SH-SY5Y (cell line): ENCODE measurements around the gene PRSS50.

Source experiments
- GATA2 ChIP-seq: IDR thresholded peaks from 2 replicates; pipeline ENCODE4 v1.6.1; 2011; ENCODE audit warnings: mild to moderate bottlenecking, low read depth, low read length
- GATA3 ChIP-seq: IDR thresholded peaks from 2 replicates; pipeline ENCODE4 v1.6.1; 2011; ENCODE audit warnings: low read depth, mild to moderate bottlenecking, low read length, moderate library complexity

Gene PRSS50

DNA sequence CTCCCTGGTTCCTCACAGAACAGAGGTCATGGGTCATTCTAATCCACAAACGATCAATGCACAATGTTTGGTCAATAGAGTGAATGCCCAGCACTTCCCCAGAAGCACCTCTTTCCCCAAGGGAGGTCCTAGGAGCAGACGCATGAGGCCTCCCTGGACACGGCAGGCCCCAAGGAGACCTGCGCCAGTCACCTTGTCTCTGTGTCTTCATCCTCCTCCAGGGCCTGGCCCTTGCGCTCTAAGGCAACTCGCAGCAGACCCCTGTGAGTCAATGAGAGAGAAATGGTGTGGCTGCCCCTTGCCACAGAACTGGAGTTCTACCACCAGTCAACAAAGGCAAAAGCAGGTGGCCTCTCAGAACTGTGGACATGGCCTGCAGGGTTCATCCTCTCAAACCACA is 42.2 kb downstream of the PRSS50 start:
- no peak for TF ChIP-seq GATA2
- TF ChIP-seq GATA3, result no peak

DNA sequence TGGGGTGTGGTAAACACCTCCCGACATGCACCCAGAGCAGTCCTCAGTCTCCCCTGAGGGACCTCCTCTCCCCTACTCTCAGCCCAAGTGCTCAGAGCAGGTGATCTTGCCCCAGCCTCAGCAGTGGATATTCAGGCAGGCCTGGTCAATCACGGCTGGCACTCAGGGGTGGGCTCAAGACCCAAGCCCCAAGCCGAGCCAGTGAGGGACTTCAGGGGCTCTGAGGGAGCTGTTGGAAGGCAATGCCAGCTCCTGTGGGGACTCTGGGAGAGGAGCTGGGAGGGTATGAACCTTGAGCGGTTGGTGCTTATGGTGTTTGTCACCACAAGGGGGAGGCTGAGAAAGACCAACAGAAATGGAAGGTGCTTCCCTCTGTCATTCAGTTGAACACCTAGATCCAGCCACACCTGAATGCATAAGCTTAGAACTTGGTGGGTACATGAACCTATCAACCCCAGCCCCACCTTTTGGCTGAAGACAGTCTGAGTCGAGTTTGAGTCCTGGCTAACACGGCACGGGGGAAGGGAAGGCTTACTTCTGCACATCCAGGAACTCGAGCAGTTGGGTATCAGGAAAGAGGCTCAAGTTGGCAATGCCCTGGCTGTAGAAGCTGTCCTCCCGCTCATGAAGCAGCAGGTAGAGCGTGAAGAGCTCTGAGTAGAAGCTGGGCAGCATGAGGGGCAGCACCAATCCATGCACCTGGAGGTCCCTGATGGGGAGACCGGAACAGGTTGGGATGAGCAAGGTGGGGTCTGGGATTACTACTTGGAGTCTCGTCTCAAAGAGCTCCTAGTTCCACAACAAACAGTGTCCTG is 43.4 kb downstream of the PRSS50 start:
- TF ChIP-seq GATA3 (no peak), GATA2 (no peak)

DNA sequence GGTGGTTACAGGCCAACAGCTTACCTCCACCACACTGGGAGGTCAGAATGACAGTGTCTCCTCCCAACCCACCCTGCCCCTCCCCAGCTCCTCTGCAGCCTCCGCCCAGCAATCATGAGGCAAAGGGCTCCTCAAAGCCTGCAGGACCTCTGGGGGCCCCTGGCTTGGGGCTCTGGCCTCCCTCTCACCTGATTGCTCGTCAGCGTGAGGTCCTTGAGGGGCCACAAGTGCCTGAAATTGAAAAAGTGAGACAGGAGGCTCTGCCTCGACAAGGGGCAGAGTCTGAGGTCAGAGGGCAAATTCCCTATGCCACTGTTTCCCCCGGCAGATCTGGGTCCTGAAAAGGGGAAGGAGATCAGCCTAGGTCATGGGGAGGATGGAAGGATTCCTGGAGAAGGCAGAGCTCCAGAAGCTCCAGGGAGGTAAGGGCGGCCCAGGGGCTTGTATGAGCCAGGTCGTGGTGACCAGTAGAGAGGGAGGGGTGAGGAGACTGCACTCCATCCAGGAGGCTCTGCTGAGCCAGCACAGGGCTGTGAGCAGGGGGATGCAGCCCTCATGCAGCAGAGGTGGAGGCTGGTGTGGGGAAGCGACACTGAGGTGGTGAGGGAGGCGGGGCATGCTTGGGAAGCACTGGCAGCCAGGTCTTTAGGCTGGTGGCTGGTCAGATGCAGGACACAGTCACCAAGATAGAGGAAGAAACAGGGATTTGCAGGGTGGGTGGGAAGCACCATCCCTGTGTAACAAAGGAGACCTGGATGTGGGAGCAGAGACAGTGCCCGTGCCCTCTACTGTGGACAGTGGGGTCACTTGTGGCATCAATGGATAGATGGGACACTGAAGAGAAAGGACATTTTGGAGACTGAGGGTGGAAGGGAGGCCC is 44.3 kb downstream of the PRSS50 start:
- TF ChIP-seq GATA3, result no peak
- TF ChIP-seq GATA2, result no peak

GRCh38 chr3:46672349-46672695 is 45.3 kb downstream of the PRSS50 start:
- no peak for TF ChIP-seq GATA3
- no peak for TF ChIP-seq GATA2

DNA sequence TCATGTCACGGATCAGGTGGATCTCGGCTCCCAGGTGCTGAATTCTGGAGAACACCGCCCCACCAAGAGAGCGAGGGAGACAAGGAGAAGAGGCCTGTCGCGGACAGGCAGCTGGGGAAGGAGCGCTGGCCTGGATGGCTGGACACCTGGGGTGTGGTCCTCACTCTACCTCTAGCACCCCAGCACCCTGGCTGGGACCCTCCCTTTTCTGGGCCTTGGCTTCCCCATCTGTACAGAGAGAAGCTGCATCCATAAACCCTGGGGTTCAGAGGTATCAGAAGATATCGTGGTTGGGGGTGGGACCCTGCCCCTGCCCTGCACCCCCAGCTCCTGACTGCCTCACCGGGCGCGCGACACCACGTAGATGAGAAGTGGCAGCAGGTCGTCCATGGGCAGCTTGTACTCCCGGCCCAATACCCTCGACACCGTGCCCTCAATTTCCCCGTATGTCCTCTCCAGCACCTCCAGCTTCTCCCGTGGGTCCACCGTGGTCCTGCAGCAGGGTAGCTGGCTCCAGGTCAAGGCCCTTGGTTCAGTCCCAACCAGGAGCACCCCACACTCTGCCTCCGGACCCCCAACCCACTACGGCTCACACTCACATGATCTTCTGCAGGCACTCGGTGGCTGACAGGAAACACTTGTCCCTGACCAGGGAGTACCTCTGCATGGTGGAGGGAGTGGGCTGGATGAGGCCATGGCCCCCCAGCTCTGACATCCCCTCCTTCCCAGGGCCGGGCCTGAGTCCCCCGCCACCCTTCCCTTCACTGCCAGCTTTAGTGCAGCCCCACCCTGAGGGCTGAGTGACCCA is 45.9 kb downstream of the PRSS50 start:
- TF ChIP-seq GATA3 (no peak), GATA2 (no peak)

DNA sequence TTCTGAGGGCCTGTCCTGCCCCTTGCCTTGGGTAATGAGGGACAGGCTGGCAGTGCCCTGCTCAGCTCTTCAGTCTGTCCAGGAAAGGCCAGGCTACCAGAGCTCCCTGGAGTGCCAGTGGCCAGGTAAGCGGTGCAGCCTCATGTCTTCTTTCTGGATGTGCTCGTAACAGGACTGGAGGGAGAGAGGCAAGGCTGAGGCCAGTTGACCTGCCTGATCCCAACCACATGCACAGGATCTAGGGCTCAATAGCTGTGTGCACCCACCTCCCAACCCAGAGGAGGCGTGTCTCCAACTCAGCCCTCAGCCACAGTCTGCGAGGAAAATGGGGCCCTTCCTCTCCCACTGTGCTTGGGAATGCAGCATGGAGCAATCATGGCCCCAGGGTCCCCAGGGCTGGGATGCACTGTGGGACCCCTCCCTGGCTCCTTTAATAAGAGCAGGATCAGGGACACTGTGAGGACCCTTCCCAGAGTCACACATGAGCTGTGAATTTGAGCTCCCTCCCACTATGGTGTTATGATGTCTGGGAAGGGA is 46.7 kb downstream of the PRSS50 start:
- no peak for TF ChIP-seq GATA3
- no peak for TF ChIP-seq GATA2

DNA sequence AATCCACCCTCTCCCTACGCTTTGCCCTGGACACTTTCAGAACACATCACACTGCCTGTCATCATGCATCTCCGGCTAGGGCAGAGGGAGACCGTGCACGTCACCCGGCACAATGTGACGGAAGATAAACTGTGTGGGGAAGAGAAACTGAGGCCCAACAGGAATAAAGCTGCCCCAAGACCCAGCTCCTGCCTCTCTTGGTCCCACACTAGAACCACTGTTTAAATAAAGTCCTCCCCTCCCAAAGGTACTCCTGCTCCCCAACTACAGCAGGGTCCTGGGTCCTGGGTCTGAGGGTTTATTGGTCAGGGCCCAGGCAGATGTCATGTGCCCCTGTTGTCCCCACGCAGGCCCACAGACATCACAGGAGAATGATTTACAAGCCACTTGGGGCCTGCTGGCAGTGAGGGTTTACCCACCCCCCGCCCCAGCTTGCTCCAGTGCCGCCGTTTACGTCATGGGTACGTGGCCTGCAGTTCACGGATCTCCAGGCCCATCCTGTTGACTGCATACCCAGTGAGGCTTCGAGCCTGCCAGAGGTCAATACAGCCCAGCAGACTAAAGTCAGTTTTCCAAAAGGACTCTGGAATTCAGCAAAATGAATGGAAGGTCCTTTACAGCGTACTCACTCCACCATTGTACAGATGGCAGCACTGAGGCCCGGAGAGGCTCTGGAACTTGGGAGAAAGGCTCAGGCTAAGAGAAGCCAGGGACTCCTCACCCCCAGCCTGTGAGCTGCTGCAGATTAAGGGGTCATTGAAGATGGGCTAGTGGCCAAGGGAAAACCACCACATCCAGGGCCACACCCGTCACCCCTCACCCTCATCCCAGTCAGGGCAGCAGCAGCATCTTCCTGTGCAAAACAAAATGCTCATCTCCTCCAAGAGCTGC is 47.4 kb downstream of the PRSS50 start:
- no peak for TF ChIP-seq GATA2
- TF ChIP-seq GATA3, result no peak

- TF ChIP-seq GATA3 (no peak), GATA2 (no peak)
Measured at GRCh38 chr3:46669191-46669999, 48.3 kb downstream of the PRSS50 start.

- TF ChIP-seq GATA3 (no peak), GATA2 (no peak)
Measured at GRCh38 chr3:46668591-46668990, 49.1 kb downstream of the PRSS50 start.

DNA sequence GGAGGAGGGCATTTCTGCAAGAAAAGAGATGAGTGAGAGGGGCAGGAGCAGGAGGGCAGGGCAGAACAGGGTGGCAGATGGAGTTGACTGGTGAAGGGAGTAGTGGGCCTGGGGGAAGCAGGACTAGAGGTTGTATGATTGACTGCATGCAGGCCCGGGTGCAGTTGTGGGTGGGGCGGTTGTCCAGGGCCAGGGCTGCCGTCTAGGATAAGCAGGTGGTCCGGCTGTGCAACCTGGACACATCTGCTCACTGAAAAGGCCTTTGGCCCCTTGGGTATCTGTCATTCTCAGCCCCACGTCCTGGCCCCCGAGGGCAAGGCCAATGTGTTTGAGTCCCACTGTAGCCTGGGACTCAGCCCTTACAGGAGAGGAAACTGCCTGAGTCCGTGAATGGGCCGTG is 49.6 kb downstream of the PRSS50 start:
- TF ChIP-seq GATA3, result no peak
- TF ChIP-seq GATA2, result no peak

GRCh38 chr3:46667657-46668056 is 50.0 kb downstream of the PRSS50 start:
- TF ChIP-seq GATA2 (no peak), GATA3 (no peak)

DNA sequence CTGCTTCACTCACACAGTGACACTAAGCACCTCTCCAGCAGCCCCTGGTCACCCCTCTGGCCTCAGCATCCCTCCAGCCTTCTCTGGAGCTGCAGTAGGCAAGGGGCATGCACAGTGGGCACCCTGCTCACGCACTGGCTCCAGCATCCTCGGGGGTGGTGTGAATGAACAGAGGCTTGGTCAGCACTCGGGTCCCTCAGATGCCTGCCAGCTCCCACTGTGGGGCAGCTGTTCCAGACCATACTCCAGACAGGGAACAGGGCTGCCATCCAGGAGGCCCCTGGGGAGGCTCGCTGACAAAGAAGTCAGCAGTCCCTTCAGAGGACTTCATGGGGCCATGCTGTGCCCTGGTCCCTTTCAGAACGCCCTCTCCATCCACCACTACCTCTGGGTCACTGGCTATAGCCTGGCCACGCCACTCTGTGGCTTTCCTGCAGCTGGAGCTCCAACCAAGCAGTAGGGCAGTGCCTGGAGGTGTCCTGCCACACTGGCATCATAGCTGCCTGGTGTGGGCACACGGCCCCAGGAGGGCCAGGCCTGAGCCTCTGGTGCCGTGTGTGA is 50.5 kb downstream of the PRSS50 start:
- TF ChIP-seq GATA2, result no peak
- no peak for TF ChIP-seq GATA3
